Activated CD4-positive, alpha-beta T cell treated with anti-CD3 and anti-CD28 coated beads, Interleukin-2, amount 50 U/mL, for 24 hours (primary cell): ENCODE data around the gene NRP1.

ENCODE experiments used
- DNase-seq, 2 donors: peaks; one replicate each; pipeline ENCODE4 v3.0.0-alpha.2; 2020; ENCODE audit warnings: low read depth in 1 of 2, low spot score in 1 of 2

The NRP1 gene

DNA sequence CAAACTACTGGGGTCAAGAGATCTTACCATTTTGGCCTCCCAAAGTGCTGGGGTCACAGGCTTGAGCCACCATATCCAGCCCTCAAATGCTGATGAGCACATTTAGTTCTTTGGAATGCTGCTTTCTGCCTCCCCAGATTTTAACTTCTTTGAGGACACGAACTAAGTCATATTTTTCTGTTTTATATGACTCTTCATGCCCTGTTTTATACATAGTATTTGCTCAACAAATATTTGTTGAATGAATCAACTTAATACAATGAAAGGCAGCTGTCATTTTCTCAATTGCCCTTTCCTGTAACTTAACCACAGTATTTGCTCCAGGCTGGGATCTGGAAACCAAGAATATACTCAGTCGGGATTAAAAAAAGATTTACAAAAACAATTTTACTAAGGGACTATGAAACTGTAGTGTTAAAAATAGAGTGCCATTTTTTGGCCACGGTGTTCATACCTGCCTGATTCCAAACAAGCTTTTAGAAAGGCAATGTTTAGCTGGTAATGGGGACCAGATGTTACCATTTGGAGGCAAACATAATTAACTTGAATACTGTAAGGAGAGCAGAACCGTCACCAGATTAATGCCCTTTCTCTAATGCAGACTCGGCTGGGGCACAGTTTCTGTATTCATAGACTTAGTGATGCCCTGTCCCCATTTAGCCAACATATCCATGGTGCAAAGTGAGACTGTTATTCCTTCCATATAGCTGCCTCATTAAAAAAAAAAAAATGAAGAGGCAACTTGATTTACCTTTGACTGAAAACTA, 117.6 kb downstream of the NRP1 start:
- no peak for DNase-seq

DNA sequence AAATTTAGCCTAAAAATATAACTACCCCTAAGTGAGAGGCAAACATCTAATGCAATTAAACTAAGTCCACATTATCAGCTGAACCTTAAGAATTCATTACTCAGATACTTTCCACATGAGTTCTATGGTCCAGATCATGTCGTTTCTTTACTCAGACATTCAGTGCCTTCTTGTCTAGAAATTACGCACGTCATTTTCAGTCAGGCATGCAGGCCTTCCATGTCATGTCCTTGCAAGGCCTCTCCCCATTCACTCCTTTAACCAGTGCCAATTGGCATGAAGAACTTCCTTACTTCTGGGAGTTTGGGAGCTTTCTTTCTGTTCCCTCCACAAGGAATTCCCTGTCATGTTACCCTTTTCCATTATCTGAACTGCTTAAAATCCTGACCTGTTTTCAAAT, 118.8 kb downstream of the NRP1 start:
- no peak for DNase-seq

DNA sequence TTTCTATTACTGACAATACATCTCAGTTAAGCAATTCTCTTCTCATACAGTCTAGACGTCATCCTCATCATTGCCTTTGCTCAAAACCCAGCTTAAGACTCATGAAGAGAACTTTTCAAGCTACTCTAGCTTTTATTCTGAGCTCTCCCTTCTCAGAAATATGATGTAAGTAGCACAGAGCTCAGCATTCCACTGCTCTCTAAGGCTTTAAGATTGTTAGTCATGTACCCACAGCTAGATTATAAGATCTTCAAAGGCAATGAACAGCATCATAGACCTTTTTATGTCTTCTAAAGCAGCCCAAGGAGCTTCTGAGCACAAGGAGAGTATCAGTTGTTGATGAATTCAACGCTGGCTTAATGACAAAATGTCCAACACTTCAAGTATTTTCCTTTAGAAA, 119.3 kb downstream of the NRP1 start:
- no peak for DNase-seq

DNA sequence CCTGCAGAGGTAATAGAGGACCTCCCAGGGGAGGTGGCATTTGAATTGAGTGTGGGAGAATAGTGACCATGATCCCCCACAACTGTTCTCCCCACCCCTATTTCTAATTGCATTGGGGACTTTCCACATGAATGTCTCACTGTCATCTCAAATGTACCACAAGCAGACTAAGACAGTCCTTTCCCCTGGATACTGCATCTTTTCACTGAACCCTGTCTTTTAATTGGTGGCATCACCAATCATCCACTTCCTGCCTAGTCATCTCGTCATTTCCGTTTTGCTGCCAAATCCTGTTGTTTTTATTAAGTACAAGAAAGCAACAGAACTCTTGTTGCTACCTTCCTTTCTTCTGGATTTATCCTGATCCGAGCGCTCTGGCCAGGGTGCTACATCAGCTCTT, 120.3 kb downstream of the NRP1 start:
- DNase-seq, result no peak

DNA sequence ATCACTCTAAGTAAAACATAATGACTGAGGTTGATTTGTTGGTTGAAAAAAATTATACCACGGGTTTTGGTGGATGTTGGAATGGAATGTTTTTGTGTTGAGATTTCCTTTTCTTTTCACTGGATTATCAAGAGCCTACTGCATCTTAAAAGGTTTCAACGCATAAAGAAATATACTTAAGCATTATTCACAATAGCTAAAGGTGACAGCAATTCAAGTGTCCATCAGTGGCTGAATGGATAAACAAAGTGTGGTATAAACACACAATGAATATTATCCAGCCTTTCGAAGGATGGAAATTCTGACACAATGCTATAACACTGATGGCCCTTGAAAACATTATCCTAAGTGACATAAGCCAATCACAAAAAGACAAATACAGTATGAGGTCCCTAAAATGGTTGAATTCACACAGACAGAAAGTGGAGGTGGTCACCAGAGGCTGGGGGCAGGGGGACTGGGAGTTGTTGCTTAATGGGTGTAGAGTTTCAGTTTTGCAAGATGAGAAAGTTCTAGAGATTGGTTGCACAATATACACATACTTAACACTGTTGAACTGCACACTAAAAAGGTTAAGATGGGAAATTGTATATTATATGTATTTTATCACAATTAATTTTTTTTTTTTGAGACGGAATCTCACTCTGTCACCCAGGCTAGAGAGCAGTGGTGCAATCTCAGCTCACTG, 122.3 kb downstream of the NRP1 start:
- no peak for DNase-seq

DNA sequence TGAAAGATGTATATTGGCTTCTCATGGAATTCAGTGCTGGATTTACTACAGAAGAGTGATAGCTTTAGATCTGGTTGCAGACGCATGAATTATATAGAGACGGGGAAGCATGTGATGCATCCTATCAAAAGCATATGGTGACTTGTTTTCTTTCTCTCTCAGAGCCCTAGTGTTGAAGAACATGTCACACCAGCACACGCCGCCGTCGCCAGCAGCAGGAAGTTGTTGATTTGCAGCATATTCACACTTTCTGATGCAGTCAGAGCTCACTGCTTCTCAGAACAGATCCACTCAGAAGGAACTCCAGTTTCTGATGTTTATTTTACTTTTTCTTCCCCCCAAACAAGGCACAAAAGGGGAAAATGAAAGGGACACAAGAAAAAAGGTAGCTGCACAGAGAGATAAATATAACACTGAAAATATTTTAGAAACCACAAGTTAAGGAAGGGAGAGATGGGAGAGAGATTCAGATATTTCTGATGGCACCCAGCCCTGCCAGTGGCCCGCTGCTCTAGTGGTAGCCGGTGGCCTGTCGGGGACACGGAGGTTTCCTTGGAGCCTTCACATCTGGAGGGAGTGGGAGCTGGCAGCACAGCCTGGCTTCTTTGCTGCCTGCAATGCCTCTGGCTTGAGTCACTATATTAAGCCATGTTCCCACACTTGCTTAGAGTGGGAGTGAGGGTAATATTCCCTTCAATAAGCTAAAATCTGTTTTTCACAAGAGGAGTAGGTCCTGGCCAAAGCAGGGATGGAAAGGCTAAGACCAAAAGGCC, 123.2 kb downstream of the NRP1 start:
- DNase-seq, result no peak

DNA sequence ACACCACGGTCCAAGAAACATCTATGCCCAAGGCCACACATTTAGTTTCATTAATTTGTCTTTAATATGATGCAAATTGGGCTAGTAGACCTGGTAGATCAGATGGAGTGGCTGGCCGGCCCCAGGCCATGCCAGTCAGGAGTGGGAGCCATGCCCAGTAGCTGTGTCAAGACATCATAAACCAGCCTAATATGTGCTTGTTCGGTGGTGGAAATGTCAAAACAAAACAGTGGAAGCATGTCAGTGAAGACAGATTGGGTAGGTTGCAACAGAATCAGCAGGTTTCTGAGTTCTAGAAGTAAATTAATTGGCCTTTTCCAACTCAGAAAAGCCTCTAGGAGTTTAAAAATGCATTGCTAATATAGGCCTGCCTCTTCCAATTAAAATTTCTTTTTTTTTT, 124.7 kb downstream of the NRP1 start:
- no peak for DNase-seq

DNA sequence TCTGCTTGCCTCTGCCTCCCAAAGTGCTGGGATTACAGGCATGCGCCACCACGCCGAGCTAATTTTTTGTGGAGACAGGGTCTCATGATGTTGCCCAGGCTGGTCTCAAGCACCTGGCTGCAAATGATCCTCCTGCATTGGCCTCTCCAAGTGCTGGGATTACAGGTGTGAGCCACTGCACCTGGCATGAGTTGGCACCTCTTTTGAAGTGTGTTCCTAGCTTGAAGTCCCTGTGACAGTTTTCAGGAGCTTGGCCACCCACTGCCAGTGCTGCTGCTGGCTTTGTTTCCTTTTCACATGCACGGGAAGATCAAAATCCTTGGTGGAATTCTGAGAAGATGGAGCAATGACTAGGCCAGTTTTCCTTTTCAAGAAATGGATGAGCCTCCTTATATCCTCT, 126.3 kb downstream of the NRP1 start:
- no peak for DNase-seq

DNA sequence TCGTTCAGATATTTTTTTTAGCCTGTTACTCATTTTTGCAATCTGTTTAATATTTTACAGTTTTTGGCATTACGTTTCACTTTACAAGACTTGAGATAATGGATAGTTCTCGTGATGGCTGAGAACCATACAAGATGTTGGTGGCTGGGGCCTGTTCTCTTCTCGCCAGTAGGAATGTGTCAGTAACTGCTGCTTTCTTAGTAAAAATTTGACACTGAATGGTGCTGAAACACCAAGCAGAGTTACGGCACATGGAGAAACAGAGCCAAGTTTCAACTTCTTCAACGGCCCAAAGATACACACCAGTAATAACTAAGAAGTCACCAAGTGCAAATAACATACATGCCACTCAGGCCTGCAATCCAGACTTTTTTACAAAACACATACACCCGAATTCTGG, 130.4 kb downstream of the NRP1 start:
- no peak for DNase-seq

DNA sequence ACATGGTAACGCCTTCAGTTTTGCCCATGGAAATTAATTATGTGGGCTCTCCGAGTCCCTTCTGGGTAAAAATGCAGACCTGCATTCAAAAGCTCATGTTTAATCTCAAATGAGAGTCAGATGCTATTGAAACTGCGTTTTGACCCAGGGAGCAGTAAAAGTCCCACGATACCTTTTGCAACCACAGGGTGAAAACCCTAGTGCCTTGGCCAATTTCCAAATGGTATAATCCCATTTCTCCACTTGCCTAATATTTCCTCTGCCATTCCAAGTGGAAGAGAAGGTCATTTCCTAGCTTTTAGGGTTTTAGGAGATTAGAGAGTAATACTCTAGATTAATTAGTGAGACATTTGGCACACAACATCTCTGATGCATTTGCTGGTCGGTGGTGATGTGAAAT, 132.5 kb downstream of the NRP1 start:
- DNase-seq, result no peak

DNA sequence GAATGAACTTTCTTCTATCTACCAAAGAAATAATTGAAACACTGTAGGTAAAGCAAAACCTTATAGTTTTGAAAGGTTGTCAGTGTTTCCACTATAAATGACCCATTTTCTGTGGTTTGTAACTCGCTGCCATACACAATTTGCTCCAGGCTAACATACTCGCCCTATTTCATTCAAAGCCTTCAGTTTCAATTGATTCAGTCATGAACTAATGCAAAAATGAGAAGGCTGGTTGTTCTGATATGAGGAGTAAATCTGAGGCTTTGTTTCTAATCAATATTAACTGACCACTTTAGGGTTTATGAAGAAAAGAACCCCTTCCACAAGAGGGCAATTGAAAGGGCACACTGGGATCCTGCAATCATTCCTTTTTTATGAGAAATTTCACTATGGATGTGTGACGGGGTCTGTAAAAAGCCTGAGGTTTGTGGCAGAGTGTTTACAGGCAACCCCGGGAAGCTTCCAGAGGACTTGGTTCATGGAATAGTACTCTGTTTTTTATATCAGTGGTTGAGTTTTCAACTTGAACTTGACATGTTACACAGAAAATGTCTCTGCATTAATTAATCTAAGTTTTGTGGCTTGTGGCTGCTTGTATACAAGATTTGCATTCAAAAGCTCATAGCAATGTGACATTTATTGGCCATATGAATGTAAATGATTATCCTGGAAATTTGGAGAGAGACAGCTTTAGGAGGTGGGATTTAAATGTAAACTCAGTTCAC, 133.2 kb downstream of the NRP1 start:
- no peak for DNase-seq

DNA sequence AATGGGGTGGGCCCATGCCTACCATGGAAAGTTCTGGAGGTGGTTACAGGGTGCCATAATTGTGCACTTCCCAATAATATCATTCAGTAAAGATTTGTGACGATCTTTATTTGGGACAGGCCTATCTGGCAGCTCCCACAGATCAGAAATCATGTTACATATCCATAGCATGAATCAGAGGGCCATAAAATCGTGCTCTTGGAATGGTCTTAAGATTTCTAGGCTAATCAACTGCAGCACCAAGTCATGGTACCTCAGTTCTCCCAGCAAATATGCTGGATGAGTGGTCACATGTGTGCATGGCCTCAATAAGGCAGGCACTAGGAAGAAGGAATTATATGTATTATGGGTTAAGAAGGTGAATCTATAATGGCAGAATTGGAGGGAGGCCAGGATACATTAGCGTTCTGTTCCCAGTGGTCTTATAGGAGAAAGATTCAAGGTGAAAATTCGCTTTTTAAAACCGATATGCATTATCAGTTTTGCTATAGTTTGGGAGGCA, 134.7 kb downstream of the NRP1 start:
- DNase-seq, result no peak

DNA sequence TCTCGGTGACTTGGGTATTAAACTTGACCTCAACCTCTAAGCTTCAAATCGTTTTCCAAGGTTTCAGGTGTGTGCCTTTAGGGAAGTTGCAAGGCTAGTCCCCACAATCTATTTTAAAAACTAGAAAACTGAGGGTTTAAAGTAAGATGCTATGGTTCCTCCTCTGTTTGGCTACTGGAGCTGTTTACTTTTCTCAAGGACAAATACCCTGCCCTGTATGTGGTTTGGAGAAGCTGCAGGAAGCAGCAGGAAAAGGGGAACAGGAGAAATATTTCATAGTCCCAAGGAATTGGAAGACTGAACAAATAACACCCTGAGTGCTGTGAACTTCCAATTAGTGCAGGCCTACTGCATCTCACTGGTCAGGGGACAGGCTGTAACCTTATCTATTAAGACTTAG, 135.9 kb downstream of the NRP1 start:
- DNase-seq, result no peak

DNA sequence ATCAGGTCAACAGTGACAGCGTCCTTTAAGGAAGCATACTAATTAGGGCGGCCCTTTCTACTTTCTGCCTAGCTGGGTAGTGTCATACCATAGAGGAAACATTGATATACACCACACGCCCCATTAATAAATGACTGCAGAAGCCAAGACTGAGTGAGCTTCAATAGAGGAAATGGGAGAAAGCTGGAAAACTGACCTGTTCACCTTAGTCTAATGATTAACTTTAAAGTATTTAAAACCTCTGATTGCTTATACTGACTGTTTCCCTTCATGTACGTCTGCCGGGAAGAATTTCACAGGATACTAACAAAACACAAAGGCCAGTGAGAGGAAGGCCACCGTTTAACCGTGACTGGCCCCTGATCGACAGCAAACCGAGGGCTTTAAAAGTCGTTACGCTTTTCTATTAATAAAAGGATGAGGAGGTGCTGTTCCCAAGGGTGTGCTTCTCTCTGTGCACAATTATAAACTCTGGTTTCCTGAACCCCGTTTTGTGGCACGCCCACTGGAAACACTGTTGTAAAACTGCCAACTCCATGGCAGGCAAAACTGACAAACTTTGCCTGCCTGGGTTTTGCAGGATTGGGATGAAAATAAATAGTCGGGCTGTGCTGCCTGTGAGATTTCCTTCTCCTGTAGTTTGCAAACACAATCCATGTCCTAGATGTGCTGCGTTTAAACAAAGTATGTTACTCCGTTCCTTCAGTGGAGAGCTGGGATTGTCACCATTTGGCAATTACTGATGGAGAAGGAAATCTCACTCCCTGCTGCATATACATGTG, 137.6 kb downstream of the NRP1 start:
- DNase-seq, result no peak

DNA sequence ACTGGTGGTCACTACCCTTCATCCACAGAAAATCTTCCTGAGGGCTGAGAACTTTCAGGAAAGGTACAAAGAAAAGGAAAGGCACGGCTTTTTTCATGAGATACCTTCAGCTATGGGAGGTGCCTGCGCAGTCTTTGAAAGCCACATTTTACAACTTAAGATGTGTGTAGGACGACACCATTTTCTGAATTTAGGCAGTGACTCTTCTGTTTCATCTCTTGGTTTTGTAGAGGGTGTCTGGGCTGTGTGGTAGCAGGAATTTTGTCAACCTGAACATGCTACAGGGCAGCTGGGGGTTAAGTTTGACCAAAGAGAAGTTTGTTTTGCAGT, 138.1 kb downstream of the NRP1 start:
- no peak for DNase-seq

DNA sequence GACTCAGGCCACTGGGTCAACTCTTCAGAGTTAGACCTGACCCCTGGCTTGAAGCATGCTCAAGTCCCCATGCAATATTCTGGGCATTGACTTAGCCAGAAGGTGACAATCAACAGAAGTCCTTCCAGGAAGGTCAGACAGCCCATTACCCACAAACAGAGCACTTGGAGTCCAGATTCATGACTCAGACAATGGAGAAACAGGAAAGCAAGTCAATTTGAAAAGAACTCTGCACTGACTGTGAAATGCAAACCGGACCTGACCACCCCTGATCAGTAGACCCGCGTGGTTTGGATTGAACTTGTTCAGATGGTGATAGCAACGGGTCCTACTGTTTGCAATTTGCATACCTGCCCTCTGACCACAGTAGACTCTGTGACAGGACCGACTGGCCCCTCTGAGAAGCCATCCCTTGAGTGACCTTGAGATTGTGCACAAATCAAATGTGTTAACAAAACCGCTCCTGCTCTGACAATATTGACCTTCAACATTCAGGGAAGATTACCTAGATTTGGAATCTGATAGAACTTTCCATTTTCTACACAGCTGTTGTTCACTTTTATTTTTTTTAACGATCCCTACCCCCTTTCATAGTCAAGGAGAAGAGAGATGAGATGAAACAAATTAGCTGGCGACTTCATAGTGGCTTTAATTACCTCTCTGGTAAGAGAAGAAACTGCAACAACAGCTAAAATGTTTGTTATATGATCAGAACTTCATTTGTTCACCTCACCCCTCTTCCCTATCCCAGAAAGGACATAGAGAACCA, 138.7 kb downstream of the NRP1 start:
- no peak for DNase-seq

DNA sequence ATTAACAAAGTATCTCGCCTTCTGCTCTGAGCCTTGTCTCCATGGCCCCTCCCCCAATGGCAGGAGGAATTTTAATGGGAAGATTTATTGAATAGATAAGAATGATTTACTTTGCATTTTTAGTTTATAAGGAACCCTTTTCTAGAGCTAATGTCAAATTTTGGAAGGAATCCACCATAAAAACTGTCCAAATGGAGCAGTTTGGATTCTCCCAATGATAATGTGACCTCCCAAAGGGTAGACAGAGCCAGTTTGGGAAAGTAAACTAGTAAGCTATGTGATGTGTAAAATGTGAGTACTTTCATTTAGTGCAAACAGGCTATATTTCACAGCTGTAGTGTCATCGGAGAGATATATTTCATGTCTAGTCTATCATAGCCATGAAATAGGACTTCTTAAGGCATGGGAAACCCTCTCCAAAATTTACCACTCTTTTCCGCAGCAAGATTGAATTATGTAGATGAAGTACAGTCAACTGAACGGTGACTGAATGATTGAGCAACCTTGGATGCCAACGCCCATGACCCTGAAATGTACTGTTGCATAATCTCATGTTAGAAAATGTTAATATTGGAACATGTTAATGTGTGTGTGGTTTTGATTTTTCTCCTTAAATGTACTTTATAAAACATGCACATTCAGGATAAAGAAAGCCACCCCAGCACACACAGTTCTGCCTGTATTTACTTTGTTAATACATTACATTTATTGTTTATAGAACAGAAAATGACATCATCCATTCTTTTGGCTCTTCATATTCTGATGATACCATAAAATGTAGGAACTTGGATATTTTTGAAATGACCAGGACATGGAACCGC, 140.6 kb downstream of the NRP1 start:
- no peak for DNase-seq

DNA sequence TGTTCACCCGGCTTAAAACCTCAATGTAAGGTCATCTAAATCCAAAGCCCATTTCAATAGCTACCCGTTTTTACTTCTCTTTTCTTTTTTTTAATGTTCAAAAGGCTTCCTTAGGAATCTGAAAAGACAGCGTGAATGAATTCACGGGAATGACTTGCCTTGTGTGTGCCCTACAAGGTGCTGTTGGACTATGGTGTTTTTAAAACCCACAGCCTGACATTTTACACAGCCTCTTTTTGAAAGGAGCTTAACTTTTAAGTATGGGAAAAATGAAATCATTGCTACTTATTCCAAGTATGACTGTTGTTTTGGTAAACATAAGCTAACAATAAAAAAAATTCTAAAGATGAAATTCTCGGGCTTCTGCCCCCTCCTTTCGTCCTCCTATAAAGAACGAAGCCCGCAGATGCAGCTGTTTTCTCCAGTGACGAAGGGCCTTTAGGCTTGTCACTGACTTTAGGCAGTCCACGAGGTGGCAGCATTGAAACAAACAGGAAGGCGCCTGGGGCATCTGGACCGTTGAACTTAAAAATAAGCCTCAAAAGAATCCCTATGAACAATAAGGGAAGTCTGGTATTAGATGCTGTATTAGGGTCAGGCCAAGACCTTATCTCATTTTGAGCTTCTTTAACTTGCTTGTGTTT, 141.3 kb downstream of the NRP1 start:
- peak; percentile 42 to 75 for DNase-seq

DNA sequence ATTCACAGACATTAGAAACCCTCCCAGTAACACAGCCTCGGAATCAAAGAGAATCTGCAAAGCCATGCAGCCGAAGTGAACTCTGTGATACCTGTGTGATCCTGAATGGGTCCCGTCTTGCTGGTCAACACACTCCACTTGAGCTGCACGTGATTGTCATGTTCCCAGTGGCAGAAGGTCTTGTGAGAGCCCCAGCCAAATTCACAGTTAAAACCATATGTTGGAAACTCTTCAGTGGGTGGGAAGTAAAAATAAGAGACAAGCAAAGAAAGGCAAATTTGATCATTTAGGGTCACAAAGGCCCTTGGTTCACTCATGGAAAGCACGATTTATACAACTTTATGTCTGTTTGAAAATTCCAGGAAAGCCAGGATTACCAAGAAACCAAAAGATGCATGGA, 142.3 kb downstream of the NRP1 start:
- no peak for DNase-seq
